ENCODE measurements around the gene IKZF1. TPM values are rescaled to one million over a fixed set of nuclear protein-coding genes. Genes with fewer than 3 reads are reported as not detected.

IKZF1 gene
- total RNA-seq, 1 donor from 2014 or later: 3.6 TPM

GRCh38 chr7:50284296-50284695, 20.2 kb upstream of the IKZF1 start:
- DNase-seq (ENCODE audit: low spot score in 2 of 2): no peak
- intact Hi-C loops (cut with DNase I): no loop called here
- Histone ChIP-seq H3K36me3 (no peaks in the 10 kb centered on the region), H3K27me3 (no peaks in the 10 kb centered on the region), H3K9me3 (no peaks in the 10 kb centered on the region), H3K4me3 (no peak overlapping the region), H3K27ac (no peak overlapping the region), H3K4me1 (no peaks in the 10 kb centered on the region)
- no peak for TF ChIP-seq CTCF (IDR thresholded peaks at IDR 0.05)

GRCh38 chr7:50285269-50285668, 19.2 kb upstream of the IKZF1 start:
- Histone ChIP-seq H3K27me3 (no peaks in the 10 kb centered on the region), H3K4me1 (no peaks in the 10 kb centered on the region), H3K9me3 (no peaks in the 10 kb centered on the region), H3K27ac (no peak overlapping the region), H3K36me3 (no peaks in the 10 kb centered on the region), H3K4me3 (no peak overlapping the region)
- TF ChIP-seq CTCF (IDR thresholded peaks at IDR 0.05): no peak
- intact Hi-C loops (cut with DNase I): no loop called here
- no peak for DNase-seq (ENCODE audit: low spot score in 2 of 2)

- DNase-seq (ENCODE audit: low spot score in 2 of 2): no peak
- Histone ChIP-seq H3K27ac (no peak overlapping the region), H3K9me3 (no peaks in the 10 kb centered on the region), H3K4me3 (no peak overlapping the region), H3K4me1 (no peaks in the 10 kb centered on the region), H3K27me3 (no peaks in the 10 kb centered on the region), H3K36me3 (no peaks in the 10 kb centered on the region)
- no peak for TF ChIP-seq CTCF (IDR thresholded peaks at IDR 0.05)
- intact Hi-C loops (cut with DNase I): no loop called here
Measured at GRCh38 chr7:50287129-50287528, 17.4 kb upstream of the IKZF1 start.

GRCh38 chr7:50292165-50292757, 12.3 kb upstream of the IKZF1 start:
- TF ChIP-seq CTCF (IDR thresholded peaks at IDR 0.05): no peak
- Histone ChIP-seq H3K9me3 (no peaks in the 10 kb centered on the region), H3K4me3 (no peak overlapping the region), H3K36me3 (no peaks in the 10 kb centered on the region), H3K27me3 (no peaks in the 10 kb centered on the region), H3K4me1 (no peaks in the 10 kb centered on the region), H3K27ac (no peak overlapping the region)
- DNase-seq (ENCODE audit: low spot score in 2 of 2): no peak
- intact Hi-C loops (cut with DNase I): no loop called here

- Histone ChIP-seq H3K27ac (no peak overlapping the region), H3K4me3 (no peak overlapping the region), H3K4me1 (no peaks in the 10 kb centered on the region), H3K27me3 (no peaks in the 10 kb centered on the region), H3K36me3 (no peaks in the 10 kb centered on the region), H3K9me3 (no peaks in the 10 kb centered on the region)
- no peak for TF ChIP-seq CTCF (IDR thresholded peaks at IDR 0.05)
- intact Hi-C loops (cut with DNase I): no loop called here
- no peak for DNase-seq (ENCODE audit: low spot score in 2 of 2)
Measured at GRCh38 chr7:50292763-50293162, 11.8 kb upstream of the IKZF1 start.
